HEK293 (cell line): ENCODE data around the gene ASPRV1.

Experiments used
- ZNF2 ChIP-seq: fragments of 450-650 bp; formaldehyde crosslinking; IDR thresholded peaks from 2 replicates; pipeline ENCODE4 v1.5.1; 2016; ENCODE audit warnings: missing biosample characterization, missing genetic modification characterization
- TF ChIP-seq, protein P1 (sequence below): fragments of 450-650 bp; formaldehyde crosslinking; IDR thresholded peaks from 2 replicates; pipeline ENCODE4 v1.5.1; 2016; ENCODE audit warnings: missing biosample characterization, missing genetic modification characterization

DNA sequence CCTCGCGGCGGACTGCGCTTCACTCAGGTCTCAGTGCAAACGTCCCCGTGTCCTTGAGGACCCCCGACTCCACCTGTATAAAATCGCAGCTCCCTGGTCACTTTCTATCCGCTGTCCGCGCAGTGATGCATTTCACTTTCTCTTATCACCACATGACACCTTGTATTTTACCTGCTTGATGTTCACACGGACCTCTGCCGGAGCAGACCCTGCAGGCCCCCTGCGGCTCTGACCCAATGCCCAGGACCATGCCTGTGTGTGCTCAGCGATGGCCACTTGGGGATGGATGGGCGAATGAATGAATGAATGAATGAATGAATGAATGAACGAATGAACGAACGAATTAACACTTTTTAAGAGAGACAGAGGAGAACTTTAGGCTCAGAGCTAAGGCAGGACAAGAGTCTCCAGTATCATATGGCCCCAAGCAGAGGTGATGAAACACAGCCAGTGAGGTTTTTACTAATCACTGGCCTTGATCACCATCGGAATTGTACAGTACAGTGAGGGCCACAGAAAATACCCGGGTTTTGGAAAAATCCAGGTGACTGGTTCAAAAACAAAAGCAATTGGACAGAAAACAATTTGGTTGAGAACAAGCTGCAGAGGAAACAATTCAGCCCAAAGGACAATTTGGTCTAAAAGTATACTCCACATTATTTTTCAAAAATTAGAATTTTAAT lies 12.3 kb downstream of the ASPRV1 start:
- TF ChIP-seq, protein P1, sequence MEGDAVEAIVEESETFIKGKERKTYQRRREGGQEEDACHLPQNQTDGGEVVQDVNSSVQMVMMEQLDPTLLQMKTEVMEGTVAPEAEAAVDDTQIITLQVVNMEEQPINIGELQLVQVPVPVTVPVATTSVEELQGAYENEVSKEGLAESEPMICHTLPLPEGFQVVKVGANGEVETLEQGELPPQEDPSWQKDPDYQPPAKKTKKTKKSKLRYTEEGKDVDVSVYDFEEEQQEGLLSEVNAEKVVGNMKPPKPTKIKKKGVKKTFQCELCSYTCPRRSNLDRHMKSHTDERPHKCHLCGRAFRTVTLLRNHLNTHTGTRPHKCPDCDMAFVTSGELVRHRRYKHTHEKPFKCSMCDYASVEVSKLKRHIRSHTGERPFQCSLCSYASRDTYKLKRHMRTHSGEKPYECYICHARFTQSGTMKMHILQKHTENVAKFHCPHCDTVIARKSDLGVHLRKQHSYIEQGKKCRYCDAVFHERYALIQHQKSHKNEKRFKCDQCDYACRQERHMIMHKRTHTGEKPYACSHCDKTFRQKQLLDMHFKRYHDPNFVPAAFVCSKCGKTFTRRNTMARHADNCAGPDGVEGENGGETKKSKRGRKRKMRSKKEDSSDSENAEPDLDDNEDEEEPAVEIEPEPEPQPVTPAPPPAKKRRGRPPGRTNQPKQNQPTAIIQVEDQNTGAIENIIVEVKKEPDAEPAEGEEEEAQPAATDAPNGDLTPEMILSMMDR (tag by site-specific recombination), result no peak
- TF ChIP-seq ZNF2, result no peak
